ENCODE data around the gene MARK1. TPM values are rescaled to one million over a fixed set of nuclear protein-coding genes. Genes with fewer than 3 reads are reported as not detected.

MARK1 gene
- total RNA-seq, 1 donor from 2014 or later, result 5.7 TPM

DNA sequence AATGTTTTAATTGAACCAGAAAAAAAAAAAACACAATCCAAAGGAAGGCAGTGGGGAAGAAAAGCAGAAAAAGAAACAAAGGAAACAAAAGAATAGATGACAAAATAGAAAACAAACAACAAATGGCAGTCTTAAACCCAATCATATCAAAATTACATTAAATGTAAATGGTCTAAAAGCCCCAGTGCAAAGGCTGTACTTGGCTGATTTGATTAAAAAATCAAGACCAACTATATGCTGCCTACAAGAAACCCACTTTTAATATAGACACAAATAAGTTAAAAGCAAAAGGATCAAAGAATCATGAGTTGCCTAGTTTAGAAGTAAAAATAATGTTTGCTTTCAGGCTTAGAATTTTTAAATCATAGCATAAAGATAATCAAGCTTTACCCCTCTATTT lies 142.4 kb downstream of the MARK1 start:
- H3K27me3 Mint-ChIP-seq, result peaks cover 14% of the 10 kb centered on the region
- H3K4me3 Mint-ChIP-seq, result no peak overlapping the region
- peaks cover 2% of the 10 kb centered on the region for H3K36me3 Mint-ChIP-seq (ENCODE audit: low read depth)
- peaks cover 11% of the 10 kb centered on the region for H3K9me3 Mint-ChIP-seq
- intact Hi-C loops (cut with micrococcal nuclease), result no loop called here
- TF ChIP-seq, protein P1, sequence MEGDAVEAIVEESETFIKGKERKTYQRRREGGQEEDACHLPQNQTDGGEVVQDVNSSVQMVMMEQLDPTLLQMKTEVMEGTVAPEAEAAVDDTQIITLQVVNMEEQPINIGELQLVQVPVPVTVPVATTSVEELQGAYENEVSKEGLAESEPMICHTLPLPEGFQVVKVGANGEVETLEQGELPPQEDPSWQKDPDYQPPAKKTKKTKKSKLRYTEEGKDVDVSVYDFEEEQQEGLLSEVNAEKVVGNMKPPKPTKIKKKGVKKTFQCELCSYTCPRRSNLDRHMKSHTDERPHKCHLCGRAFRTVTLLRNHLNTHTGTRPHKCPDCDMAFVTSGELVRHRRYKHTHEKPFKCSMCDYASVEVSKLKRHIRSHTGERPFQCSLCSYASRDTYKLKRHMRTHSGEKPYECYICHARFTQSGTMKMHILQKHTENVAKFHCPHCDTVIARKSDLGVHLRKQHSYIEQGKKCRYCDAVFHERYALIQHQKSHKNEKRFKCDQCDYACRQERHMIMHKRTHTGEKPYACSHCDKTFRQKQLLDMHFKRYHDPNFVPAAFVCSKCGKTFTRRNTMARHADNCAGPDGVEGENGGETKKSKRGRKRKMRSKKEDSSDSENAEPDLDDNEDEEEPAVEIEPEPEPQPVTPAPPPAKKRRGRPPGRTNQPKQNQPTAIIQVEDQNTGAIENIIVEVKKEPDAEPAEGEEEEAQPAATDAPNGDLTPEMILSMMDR (IDR thresholded peaks at IDR 0.05), result no peak
- no peak overlapping the region for H3K27ac Mint-ChIP-seq
- POLR2A ChIA-PET, result no interaction called here
- CTCF ChIA-PET, result no interaction called here
- no peak for ATAC-seq (ENCODE audit: low read depth)
- H3K4me1 Mint-ChIP-seq, result no peaks in the 10 kb centered on the region
- DNase-seq, result no peak

DNA sequence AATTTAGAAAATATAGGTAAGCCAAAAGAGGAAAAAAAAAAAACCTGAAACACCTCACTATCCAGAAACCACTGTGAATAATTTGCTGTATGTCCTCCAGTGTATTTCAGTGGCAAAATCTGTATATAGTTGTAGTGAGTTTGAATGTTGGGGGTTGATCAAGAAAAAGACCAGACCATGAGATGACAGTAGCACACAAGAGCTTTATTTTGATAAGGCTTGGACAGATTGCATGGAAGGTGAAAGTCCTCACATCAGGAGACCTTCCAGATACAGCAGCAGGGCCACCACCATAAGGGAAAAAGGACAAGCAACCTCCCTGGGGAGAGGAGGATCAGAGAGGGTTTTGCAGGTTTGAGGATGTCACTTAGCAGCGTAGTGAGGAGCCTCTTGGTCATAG lies 146.0 kb downstream of the MARK1 start:
- CTCF ChIA-PET, result interaction anchor here (0.7 to 1.3 kb wide), 2 partner anchors 17 to 59 kb away, joined by 3 to 9 read pairs; no protein-coding TSS in a partner anchor
- TF ChIP-seq, protein P1 (IDR thresholded peaks at IDR 0.05), result no peak
- Mint-ChIP-seq H3K36me3 (ENCODE audit: low read depth) (peaks cover 2% of the 10 kb centered on the region), H3K9me3 (peaks cover 7% of the 10 kb centered on the region), H3K27me3 (peaks cover 9% of the 10 kb centered on the region), H3K27ac (no peak overlapping the region), H3K4me3 (no peak overlapping the region), H3K4me1 (no peaks in the 10 kb centered on the region)
- intact Hi-C loops (cut with micrococcal nuclease), result no loop called here
- POLR2A ChIA-PET, result no interaction called here
- no peak for DNase-seq
- no peak for ATAC-seq (ENCODE audit: low read depth)

DNA sequence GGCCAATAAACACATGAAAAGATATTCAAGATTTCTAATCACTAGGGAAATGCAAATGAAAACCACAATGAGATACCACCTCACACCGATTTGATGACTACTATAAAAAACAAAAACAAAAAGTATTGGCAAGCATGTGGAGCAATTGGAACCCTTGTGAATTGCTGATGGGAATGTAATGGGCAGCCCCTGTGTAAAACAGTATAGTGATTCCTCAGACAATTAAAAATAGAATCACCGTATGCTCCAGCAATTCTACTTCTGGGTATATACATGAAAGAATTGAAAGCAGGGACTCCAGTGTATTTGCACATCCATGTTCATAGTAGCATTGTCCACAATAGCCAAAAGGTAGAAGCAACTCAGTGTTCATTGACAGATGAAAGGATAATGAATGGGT lies 149.3 kb downstream of the MARK1 start:
- ATAC-seq (ENCODE audit: low read depth), result no peak
- Mint-ChIP-seq H3K4me3 (no peak overlapping the region), H3K9me3 (no peaks in the 10 kb centered on the region), H3K27ac (no peak overlapping the region), H3K27me3 (peaks cover 7% of the 10 kb centered on the region), H3K4me1 (peaks cover 3% of the 10 kb centered on the region), H3K36me3 (ENCODE audit: low read depth) (no peaks in the 10 kb centered on the region)
- ChIA-PET POLR2A (no interaction called here), CTCF (no interaction called here)
- TF ChIP-seq, protein P1 (IDR thresholded peaks at IDR 0.05), result no peak
- intact Hi-C loops (cut with micrococcal nuclease), result no loop called here
- DNase-seq, result no peak

DNA sequence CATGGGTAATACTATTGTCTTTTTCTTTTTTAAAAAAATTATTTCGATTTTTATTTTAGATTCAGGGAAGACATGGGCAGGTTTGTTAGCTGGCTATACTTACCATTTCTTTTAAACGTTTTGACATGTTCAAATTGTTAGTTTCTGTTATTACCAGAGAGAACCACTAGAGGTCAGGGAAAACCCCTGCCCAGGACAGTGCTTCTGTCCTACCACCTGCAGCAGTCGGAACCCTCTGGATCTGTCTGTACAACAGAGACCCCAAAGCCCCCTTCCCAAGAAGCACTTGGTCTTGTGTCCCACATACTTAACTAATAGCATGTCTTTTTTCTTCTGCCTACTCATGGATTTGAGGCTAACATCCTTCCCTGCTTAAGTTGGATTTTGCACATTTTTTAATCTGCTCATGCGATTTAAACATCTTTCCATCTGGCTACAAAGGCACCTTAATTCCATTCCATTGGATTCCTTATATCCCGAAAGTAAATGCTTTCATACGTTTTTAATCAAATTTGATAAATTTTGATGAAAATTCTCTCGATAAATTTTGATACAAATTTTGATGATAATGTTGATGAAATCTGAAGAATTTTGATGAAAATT lies 152.2 kb downstream of the MARK1 start:
- Mint-ChIP-seq H3K36me3 (ENCODE audit: low read depth) (no peaks in the 10 kb centered on the region), H3K27me3 (no peaks in the 10 kb centered on the region), H3K4me1 (peaks cover 3% of the 10 kb centered on the region), H3K4me3 (no peak overlapping the region), H3K27ac (no peak overlapping the region), H3K9me3 (no peaks in the 10 kb centered on the region)
- no peak for DNase-seq
- ChIA-PET CTCF (interaction anchor here (0.7 to 3.2 kb wide), 5 partner anchors 9 to 95 kb away, joined by 3 to 37 read pairs (median 3); no protein-coding TSS in a partner anchor), POLR2A (no interaction called here)
- TF ChIP-seq, protein P1 (IDR thresholded peaks at IDR 0.05), result no peak
- ATAC-seq (ENCODE audit: low read depth), result peak; percentile 83
- intact Hi-C loops (cut with micrococcal nuclease), result loop anchor here (1.0 to 2.0 kb wide), 3 partner anchors 53 to 461 kb away; no protein-coding TSS in a partner anchor

DNA sequence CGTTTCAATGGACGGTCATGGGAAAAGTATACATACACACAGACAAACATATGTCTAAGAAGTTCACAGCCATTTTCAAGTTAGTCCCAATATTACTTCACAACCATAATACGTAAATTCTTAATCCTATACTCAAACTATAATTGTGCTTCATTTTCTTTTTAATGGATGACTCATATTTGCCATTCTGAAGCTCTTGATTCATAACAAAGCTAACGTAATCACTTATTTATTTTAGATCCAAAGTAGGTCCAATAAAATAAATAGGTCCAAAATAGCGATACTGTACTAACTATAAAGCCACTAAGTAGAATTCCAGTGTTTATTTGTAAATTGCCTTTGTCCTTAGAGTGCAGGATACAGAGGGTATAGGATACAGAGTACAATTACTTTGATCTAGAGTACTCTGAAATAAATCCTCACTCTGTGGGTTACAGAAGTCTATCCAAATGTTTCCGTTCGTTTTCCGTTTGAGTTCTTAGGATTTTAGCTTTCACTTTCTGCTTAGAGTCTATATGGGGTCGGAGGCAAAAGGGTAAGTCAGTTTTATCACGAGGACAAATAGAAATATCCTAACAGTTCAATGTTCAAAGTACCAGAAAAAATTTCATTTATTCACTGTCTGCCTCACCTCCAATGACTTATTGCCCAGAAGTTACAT lies 153.4 kb downstream of the MARK1 start:
- H3K27ac Mint-ChIP-seq, result no peak overlapping the region
- H3K4me1 Mint-ChIP-seq, result peaks cover 3% of the 10 kb centered on the region
- intact Hi-C loops (cut with micrococcal nuclease), result loop anchor here (2.0 kb wide), 1 partner anchor 463 kb away; no protein-coding TSS in a partner anchor
- CTCF ChIA-PET, result interaction anchor here (1.1 to 3.2 kb wide), 6 partner anchors 13 to 96 kb away, joined by 3 to 37 read pairs (median 5); no protein-coding TSS in a partner anchor
- DNase-seq (no peak), ATAC-seq (ENCODE audit: low read depth) (no peak)
- POLR2A ChIA-PET, result no interaction called here
- no peaks in the 10 kb centered on the region for H3K36me3 Mint-ChIP-seq (ENCODE audit: low read depth)
- no peaks in the 10 kb centered on the region for H3K9me3 Mint-ChIP-seq
- TF ChIP-seq, protein P1 (IDR thresholded peaks at IDR 0.05), result no peak
- H3K27me3 Mint-ChIP-seq, result no peaks in the 10 kb centered on the region
- H3K4me3 Mint-ChIP-seq, result no peak overlapping the region
